ENCODE data around the gene CPZ. TPM values are rescaled to one million over a fixed set of nuclear protein-coding genes. Genes with fewer than 3 reads are reported as not detected.

Gene CPZ
- total RNA-seq, 6 experiments from 2014 or later = 0.24 to 0.80 (median 0.74) TPM; not detected in 1

DNA sequence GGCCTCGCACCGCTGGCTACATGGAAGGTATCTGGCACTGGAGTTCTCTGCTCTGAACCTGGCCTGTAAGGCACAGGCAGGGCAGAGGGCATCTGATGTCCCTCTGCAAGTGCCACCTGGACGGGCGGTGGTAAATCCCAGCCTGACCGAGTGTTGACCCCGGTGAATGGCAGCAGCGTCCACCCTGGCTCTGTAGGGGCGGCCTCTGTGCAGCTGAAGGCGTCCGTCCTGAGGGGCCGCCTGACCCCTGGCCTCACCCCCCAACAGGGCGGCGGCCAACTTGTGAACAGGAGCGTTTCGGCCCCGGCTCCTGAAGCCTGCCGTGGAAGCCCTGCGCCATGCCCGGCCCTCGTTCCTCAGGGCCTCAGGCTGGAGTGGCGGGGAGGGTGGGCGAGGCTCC, 51.4 kb downstream of the CPZ start:
- Histone ChIP-seq H3K27me3 (no peaks in the 10 kb centered on the region), H3K27ac (no peak overlapping the region), H3K9me3 (no peaks in the 10 kb centered on the region), H3K36me3 (no peaks in the 10 kb centered on the region), H3K4me3 (no peak overlapping the region), H3K4me1 (no peaks in the 10 kb centered on the region)
- TF ChIP-seq, protein P1, sequence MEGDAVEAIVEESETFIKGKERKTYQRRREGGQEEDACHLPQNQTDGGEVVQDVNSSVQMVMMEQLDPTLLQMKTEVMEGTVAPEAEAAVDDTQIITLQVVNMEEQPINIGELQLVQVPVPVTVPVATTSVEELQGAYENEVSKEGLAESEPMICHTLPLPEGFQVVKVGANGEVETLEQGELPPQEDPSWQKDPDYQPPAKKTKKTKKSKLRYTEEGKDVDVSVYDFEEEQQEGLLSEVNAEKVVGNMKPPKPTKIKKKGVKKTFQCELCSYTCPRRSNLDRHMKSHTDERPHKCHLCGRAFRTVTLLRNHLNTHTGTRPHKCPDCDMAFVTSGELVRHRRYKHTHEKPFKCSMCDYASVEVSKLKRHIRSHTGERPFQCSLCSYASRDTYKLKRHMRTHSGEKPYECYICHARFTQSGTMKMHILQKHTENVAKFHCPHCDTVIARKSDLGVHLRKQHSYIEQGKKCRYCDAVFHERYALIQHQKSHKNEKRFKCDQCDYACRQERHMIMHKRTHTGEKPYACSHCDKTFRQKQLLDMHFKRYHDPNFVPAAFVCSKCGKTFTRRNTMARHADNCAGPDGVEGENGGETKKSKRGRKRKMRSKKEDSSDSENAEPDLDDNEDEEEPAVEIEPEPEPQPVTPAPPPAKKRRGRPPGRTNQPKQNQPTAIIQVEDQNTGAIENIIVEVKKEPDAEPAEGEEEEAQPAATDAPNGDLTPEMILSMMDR (IDR thresholded peaks at IDR 0.05) = no peak
- TF ChIP-seq POLR2A (IDR thresholded peaks at IDR 0.05) = no peak
- intact Hi-C loops (cut with DNase I) = no loop called here
- DNase-seq = peak in 2 of 3 donors; percentile 33 to 36
- 83% methylated on average over 2 of the region's 22 CpGs for WGBS (ENCODE audit: insufficient coverage, low coverage, low lambda C conversion rate, missing lambda C conversion rate)
- ATAC-seq = no peak

DNA sequence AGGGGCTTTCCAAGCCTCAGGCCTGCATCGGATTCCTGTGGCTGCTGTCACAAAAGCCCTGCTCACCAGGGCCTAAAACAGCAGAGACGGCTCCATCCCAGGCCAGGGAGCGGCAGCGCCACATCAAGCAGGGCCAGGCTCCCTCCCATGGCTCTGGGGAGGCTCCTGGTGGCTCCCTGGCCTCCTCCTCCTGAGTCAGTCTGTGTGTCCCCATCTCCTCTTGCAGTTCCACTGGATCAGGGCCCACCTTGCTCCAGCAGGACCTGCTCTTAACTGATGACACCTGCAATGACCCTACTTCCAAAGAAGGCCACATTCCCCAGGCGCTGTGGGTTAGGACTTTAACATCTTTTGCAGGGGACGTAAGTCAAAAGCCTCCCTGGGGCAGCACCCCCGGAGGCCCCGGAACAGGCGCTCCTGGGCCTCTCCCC, 51.9 kb downstream of the CPZ start:
- no peak overlapping the region for H3K27ac ChIP-seq
- DNase-seq = peak in 1 of 3 donors; percentile 25
- H3K4me3 ChIP-seq = no peak overlapping the region
- ATAC-seq = no peak
- H3K27me3 ChIP-seq = no peaks in the 10 kb centered on the region
- TF ChIP-seq, protein P1 (IDR thresholded peaks at IDR 0.05) = no peak
- no peak for TF ChIP-seq POLR2A (IDR thresholded peaks at IDR 0.05)
- no peaks in the 10 kb centered on the region for H3K9me3 ChIP-seq
- H3K4me1 ChIP-seq = no peaks in the 10 kb centered on the region
- no peaks in the 10 kb centered on the region for H3K36me3 ChIP-seq
- intact Hi-C loops (cut with DNase I) = no loop called here
- WGBS (ENCODE audit: insufficient coverage, low coverage, low lambda C conversion rate, missing lambda C conversion rate) = 73% methylated on average over 3 of the region's 9 CpGs

DNA sequence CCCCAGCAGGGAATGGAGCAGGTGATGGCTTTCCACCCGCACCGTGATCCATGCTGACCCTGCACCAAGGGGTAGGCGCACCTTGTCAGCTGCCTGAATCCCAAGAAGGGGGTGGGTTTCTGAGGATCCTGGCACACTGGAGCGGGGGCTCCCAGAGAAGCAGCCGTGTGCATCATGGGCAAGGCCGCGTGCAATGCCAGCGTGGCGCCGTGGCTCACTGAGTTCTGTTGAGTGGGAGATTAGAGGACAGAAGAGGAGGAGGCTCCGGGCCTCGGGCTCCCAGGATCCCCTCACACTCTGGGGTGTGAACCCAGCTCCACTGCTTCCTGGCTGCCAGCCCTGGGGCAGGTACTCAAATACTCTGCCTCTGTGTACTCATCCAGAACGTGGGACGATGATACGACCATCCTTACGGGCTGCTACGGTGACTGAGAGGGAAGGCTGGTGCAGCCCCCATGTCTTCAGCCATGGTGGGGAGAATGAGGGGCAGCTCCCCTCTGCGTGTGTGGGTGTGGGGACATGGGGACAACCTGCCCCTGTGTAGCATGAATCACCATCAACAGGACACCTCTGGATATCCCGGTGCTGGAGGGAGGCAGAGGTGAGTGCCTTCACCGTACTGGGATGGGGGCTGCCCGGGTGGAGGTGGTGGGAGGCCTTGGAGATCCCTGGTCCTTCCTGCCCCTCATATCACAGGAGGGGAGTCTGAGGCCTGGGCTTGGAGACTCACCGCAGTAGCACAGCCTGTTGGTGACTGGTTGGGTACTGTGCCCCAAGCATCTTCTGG, 52.6 kb downstream of the CPZ start:
- intact Hi-C loops (cut with DNase I) = no loop called here
- Histone ChIP-seq H3K27ac (no peak overlapping the region), H3K4me3 (no peak overlapping the region), H3K36me3 (no peaks in the 10 kb centered on the region), H3K9me3 (no peaks in the 10 kb centered on the region), H3K4me1 (no peaks in the 10 kb centered on the region), H3K27me3 (no peaks in the 10 kb centered on the region)
- 90% methylated on average over 15 of the region's 22 CpGs for WGBS (ENCODE audit: insufficient coverage, low coverage, low lambda C conversion rate, missing lambda C conversion rate)
- ATAC-seq (no peak), DNase-seq (peak in 1 of 3 donors; percentile 27)
- no peak for TF ChIP-seq POLR2A (IDR thresholded peaks at IDR 0.05)
- TF ChIP-seq, protein P1 (IDR thresholded peaks at IDR 0.05) = no peak

DNA sequence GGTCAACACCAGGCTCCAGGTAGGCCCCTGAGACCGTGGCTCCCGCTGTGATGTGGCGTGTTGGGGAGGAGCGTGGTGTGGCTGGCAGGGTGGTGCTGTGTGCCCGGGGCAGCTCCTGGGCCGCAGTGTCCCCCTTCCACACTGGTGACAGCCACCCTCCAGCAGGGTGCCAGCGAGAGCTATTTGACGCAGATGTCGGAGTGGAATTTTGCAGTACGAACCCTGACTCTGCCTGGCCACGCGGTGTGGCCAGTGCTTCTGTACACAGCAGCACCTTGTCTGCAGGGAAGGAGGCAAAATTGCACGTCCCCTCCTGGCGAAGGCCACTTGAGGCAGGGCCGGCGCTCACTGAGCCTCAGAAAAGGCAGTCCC, 53.2 kb downstream of the CPZ start:
- DNase-seq (peak in 1 of 3 donors; percentile 42), ATAC-seq (no peak)
- H3K9me3 ChIP-seq = no peaks in the 10 kb centered on the region
- WGBS (ENCODE audit: insufficient coverage, low coverage, low lambda C conversion rate, missing lambda C conversion rate) = no CpG with 5 or more reads among the region's 16 CpGs
- no peak overlapping the region for H3K27ac ChIP-seq
- no peaks in the 10 kb centered on the region for H3K36me3 ChIP-seq
- intact Hi-C loops (cut with DNase I) = no loop called here
- no peaks in the 10 kb centered on the region for H3K4me1 ChIP-seq
- TF ChIP-seq, protein P1 (IDR thresholded peaks at IDR 0.05) = no peak
- no peak for TF ChIP-seq POLR2A (IDR thresholded peaks at IDR 0.05)
- no peaks in the 10 kb centered on the region for H3K27me3 ChIP-seq
- H3K4me3 ChIP-seq = no peak overlapping the region
